GM19099 (cell line): Measurements from ENCODE around the gene SLC16A5.

Experiments used
- POLR2A ChIP-seq: IDR thresholded peaks from 3 replicates; pipeline ENCODE4 v1.6.1; 2011; ENCODE audit warnings: low read depth; ENCODE audit not compliant: insufficient read length; ENCODE audit errors: extremely low read depth

The SLC16A5 gene

DNA sequence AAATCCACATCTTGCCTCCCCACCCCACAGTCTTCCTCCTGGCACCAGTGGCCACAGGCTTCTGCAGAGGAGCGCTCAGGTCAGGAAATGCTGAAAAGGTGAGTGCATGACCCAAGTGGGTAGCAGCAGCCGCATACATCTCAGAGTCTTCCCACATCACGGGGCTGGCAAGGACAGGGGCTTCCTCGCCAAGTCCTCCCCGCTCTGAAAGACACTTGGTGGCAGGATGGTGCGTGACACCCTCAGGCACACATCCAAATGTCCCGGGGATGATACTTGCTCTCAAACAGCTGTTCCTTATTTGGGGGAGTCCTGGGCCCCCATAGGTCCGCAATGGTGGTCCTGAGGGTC, 8.8 kb upstream of the SLC16A5 start:
- no peak for TF ChIP-seq POLR2A

DNA sequence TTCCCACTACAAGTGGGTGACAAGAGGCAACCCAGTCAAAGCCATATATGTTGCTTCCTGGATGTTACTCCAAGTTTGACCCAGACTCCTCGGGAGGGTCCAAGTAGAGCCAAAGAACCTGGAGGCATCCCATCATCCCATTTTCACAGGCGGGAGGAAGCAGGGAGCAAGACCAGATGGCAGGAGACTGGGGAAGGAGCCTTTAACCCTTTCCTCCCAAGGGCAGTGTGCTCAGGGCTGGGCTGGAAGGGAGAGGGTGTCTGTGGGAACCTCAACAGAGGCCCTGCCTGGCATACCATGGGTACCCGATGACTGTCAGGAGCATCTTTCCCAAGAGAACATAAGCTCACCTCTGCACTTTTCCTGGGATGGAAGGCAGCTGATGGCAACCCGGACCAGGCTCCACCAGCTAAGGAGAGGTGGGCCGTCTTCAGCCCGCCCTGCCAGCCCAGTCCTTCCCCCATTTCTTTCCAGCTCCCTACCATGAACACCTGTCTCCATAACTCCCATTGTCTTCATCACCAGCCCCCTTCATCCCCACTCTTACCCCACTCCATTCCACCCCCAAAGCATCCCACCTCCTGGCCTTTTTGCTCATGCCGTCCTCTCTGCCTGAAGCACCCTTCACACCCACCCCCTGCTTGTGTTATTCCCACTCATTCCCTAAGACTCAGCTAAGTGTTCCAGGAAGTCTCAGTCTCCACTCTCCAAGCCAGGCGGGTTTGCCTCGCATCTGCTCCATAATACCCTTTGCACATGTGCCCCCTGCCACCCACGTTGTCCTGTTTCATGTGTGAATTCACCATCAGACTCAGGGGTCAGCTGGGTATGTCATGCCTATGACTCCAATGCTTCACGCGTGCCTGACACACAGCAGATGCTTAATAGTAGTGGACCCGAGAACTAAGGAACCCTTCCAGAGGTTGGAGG, 5.9 kb upstream of the SLC16A5 start:
- TF ChIP-seq POLR2A, result no peak

DNA sequence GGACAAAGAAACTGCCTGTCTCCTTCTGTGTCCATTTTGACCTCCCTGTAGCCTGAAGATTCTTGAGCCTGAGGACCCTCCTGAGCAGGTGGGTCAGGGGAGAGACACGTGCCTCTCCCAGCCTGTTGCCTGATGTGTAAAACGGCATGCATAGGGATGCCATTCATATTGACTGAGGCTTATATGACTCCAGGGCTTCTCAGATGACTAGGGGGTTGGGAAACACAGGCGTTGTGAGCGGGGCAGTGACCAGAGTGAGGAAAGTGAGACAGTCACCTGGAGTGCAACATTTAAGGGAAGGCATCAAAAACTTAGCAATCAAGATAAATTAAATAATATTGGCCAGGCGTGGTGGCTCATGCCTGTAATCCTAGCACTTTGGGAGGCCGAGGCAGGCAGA, 5.1 kb upstream of the SLC16A5 start:
- TF ChIP-seq POLR2A, result no peak

DNA sequence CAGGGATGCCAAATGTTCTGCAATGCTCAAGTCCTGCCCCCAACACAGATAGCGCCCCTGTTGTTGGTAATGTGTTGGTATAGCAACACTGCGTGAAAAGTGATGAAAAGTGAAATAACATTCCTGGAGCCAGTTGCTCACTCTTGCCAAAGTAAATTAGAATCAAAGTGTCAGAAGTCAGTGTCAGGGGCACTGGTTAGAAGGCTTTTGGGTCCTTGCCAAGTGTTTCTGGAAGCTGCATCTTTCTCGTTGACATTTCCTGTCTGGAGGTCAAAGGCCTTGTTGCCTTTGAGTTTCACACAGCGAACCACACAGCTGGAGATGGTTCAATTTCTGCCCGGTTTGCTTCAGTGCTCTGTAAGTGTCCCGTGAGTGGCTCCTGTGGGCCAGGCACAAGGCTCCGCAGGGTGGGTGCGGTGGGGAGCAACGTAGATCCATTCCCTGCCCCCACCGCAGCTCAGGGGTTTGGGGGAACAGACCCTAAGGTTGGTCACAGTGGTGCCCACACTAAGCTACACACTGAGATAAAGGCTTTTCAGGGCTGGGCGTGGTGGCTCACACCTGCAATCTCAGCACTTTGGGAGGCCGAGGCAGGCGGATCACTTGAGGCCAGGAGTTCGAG, 3.6 kb upstream of the SLC16A5 start:
- TF ChIP-seq POLR2A, result no peak

DNA sequence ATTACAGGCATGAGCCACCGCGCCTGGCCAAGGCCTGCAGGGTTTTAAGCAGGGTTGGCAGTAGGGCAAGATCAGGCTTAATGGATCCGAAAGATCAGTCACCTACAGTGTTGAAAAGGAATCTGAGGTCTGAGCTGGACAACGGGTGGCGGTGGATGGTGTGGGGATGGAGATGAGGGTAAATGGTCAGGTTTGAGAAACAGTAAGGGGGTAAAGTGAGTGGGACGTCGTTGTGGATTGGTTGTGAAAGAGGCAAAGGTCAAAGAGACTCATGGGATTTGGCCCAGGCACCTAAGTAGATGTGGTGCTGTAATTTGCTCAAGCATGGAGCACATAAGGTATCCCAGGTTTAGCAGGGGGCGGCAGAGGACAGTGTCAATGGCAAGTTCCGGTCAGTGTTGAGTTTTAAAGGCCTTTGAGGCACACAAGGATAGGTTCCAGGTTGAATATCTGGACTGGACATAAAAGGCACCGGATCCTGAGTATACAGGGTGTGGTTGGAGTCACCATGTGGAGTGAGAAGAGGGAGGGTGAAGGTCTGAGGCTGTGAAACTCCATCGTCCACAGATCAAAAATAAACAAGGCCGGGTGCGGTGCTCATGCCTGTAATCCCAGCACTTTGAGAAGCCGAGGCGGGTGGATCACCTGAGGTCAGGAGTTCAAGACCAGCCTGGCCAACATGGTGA, 1.1 kb upstream of the SLC16A5 start:
- no peak for TF ChIP-seq POLR2A

DNA sequence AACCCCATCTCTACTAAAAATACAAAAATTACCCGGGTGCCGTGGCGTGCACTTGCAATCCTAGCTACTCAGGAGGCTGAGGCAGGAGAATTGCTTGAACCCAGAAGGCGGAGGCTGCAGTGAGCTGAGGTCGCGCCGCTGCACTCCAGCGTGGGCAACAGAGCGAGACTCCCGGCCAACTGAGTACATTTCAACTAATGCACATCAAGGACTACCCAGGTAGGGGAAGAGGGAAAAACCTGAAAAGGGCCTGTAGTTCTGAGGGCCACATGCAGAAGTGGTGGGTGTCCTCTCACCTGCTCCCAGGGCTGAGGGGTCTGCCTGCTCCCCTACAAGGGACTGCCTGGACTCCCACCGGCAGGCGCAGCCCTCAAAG, 584 bp upstream of the SLC16A5 start:
- no peak for TF ChIP-seq POLR2A

DNA sequence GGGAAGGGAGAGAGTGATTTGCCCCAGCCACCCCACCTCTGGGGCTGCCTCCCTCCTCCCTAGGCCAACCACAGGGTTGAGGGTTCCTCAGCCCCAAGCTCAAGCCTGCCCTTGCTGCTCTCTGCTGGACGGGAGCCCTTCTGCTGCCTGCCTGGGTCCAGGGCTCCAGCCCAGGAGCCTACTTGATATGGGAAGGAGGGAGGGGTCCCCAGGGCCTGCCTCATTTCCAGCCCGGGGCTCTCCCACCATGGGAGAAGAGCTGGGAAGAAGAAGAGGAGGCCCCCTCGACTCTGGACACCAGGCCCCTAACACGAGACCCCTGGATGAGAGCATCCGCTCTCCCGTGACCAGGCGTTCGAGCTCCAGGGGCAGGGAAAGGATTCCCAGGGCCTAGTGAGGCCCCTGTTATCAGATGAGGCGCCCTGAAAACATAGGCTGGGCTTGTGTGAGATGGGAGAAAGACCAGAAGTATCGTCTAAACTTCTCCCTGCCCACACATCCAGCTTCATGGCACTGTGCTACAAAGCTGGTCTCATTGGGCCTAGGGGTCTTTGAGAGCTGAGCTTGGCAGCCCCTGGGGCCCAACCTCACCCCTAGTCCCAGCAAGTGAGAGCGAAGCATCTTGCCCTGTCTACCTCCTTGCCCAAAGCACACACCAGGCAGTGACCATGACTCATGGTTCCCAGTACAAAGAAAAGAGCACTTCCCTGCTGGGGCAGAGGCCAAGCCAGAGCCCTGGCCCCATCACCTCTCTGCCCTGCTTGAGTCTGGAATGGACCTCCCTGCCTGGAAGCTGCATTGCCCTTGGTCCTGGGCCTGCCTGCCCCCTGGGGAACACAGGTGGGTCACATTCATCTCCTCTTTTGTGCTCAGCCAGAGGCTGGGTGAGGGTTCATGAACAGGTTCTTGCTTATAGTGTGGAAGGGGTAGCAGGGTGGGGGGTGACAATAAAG, 987 bp downstream of the SLC16A5 start:
- no peak for TF ChIP-seq POLR2A

DNA sequence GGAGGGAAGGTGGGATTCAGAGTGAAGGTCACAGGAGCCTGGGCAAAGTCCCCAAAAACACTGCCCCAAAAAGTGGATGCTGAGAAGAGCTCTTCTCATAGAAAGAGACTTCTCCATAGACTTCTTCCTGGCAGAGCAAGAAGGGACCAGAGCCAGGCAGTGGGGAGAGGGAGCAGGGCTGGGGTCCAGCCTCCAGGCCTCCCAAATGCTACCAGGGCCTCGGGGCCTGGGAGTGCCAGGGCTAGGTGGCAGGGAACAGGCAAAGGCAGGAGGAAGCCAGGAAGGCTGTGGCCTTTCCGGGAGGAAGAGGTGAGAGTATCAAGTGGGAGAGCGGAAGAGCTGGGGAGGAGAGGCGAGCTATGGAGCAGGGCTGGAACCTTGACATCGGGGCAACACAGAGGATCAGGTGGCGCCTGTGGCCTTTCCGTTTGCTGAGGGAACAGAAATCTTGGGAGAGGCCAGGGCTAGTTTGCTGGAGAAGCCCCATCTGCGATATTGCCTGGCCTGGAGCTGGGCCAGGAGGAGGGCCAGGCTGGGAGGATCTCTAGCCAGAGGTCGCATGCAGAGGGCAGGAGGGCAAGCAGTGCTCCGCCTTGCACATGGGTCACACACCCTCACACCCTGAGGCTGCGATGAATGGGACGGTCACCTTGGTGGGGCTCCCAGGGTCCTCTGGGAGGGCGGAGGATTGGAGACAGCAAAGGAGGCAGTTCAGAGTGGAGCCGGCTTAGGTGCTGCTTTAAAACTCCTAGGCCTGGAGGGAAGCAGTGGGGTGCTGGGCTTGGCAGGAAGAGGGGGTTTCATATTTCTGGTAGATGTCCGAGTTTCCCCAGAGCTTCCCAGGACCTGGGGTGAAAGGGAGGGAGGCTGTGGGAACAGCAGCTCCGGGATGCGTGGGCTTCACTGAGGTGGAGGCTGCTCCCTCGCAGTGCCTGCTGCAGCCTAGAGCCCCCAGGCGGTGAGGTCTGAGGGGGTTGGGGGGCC, 3.4 kb downstream of the SLC16A5 start:
- TF ChIP-seq POLR2A, result no peak

DNA sequence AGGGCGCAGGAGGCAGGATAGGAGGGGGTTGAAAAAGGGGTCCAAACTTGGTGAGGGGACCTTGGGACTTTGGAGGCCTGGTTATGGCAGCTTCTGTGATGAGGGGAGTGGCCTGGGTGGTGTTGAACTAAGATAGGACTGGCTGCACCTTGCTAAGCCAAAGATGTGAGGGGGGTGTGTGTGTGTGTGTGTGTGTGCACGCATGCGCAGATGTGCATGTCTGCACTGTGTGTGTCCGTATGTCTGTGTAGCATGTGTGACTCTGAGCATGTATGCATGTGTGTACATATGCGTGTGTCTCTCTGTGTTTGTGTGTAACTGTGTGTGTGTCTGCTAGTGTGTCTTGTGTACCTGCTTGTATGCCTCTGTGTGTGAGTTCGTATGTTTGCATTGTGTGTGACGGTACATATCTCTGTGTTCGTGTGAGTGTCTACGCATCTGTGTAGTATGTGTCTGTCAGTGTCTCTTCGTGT, 4.1 kb downstream of the SLC16A5 start:
- TF ChIP-seq POLR2A, result no peak

DNA sequence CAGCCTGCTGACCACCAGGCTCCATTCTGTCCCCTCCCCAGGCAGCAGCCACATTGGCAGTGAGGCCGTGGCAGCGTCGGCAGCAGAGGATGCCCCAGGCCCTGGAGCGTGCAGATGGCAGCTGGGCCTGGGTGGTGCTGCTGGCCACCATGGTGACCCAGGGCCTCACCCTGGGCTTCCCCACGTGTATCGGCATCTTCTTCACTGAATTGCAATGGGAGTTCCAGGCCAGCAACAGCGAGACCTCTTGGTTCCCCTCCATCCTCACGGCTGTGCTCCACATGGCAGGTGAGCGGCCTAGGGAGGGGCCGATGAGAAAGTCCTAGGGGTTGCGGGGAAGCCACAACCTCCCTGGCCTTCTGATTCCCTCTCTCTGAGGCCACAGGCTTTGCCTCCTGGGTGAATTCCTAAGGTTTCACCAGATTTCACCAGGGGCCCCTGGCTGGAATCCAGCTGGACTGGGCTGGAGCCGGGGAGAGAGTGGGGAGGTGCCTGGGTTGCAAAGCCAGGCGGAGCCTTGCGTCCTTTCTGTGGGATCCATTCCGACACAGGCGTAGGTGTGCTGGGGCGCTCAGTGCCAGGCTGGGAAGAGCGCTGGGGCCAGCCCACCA, 5.9 kb downstream of the SLC16A5 start:
- TF ChIP-seq POLR2A, result no peak

DNA sequence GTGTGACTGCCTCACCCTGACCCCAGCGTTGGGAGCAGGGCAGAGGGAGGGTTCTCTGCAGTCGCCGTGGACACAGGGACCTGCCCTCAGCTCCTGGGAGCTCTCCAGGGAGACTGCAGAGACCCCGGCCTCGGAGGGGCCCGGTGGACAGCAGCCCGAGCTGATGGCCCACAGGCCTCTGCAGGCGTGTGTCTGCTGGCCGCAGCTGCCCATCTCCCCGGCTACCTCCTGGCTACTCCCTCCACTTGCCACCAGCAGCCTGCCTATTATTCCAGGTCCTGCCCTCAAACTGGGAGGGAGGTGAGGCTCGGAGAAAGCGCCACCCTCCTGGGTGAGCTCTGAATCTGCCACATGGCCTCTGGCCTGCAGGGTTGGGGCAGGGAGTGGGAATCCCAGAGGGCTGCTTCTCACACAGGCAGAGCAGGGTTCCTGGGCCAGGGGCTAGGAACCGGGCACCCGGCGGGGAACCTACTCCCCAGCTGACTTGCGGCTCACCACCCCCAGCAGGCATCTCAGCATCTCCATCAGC, 7.2 kb downstream of the SLC16A5 start:
- no peak for TF ChIP-seq POLR2A

DNA sequence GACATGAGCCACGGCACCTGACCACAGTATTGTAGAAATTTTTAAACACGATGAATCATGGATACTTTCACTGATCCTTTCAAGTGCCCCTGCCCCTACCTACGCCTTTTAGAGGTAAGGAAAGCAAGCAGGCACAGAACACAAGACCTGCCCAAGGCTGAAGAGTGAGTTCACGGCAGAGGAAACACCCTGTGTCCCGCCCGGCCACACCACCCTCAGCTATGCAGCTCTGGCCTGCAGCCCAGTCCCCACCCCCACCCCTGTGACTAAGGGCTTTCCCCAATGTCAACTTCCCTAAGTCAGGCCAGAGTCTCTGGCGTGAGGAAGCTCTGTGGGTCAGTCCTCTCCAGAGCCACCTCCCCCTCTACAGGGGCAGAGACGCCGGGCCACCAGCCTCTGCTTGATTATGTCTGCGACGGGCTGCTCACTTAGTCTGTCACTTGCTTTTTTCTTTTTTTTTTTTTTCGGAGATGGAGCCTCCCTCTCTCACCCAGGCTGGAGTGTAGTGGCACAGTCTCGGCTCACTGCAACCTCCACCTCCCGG, 8.4 kb downstream of the SLC16A5 start:
- TF ChIP-seq POLR2A, result no peak

DNA sequence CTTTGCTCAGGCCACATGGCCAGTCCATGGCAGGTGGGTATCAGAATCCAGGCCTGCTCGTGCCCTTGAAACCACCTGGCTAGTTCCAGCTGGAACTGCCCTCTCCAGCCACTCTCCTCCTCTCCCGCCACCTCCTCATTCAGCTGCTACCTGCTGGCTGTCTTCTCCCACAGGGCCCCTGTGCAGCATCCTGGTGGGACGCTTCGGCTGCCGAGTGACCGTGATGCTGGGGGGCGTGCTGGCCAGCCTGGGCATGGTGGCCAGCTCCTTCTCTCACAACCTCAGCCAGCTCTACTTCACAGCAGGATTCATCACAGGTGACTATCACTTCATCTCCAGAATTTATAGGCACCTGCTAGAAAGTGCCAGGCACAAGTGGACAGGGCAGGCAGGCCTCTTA, 10.1 kb downstream of the SLC16A5 start:
- TF ChIP-seq POLR2A, result no peak
